SK-N-SH treated with all-trans-retinoic acid at 6 μM for 48 hours (cell line): Measurements from ENCODE around the gene GPM6B.

ENCODE experiments used
- ATAC-seq: fragments of 200-7000 bp; cut with Tn5 transposase; 3 replicates; pipeline ENCODE4 v1.9.1; 2020; ENCODE audit warnings: mild to moderate bottlenecking, moderate library complexity
- ARNTL ChIP-seq: fragments of 450-650 bp; formaldehyde crosslinking; IDR thresholded peaks from 2 replicates; pipeline ENCODE4 v1.5.0; 2020; ENCODE audit warnings: low read depth, mild to moderate bottlenecking, moderate library complexity, borderline replicate concordance
- BACH2 ChIP-seq: fragments of 250-450 bp; sonication (Bioruptor Pico); IDR thresholded peaks from 2 replicates; pipeline ENCODE4 v1.9.0; 2021; ENCODE audit warnings: mild to moderate bottlenecking, borderline replicate concordance
- CREB5 ChIP-seq: fragments of 250-450 bp; sonication (Bioruptor Pico); IDR thresholded peaks from 2 replicates; pipeline ENCODE4 v1.5.1; 2020; ENCODE audit warnings: low read depth, mild to moderate bottlenecking, moderate library complexity
- CSRNP3 ChIP-seq: fragments of 250-450 bp; sonication (Bioruptor Pico); IDR thresholded peaks from 2 replicates; pipeline ENCODE4 v1.5.1; 2021; ENCODE audit warnings: mild to moderate bottlenecking, moderate library complexity
- GLIS3 ChIP-seq: fragments of 250-450 bp; sonication (Bioruptor Pico); IDR thresholded peaks from 2 replicates; pipeline ENCODE4 v1.5.0; 2020; ENCODE audit warnings: mild to moderate bottlenecking, moderate library complexity
- ISL1 ChIP-seq: fragments of 250-450 bp; sonication (Bioruptor Pico); IDR thresholded peaks from 2 replicates; pipeline ENCODE4 v2.1.2; 2022; ENCODE audit warnings: mild to moderate bottlenecking, moderate library complexity
- OSR1 ChIP-seq: fragments of 250-450 bp; sonication (Bioruptor Pico); IDR thresholded peaks from 2 replicates; pipeline ENCODE4 v1.8.0; 2022; ENCODE audit warnings: moderate library complexity, mild to moderate bottlenecking, inconsistent platforms
- PATZ1 ChIP-seq: fragments of 250-450 bp; sonication (Bioruptor Pico); IDR thresholded peaks from 2 replicates; pipeline ENCODE4 v1.8.0; 2020; ENCODE audit warnings: mild to moderate bottlenecking, moderate library complexity, borderline replicate concordance
- POU6F1 ChIP-seq: fragments of 250-450 bp; sonication (Bioruptor Pico); IDR thresholded peaks from 2 replicates; pipeline ENCODE4 v1.8.0; 2021; ENCODE audit warnings: low read depth, mild to moderate bottlenecking, moderate library complexity, borderline replicate concordance
- RARB ChIP-seq: fragments of 250-450 bp; sonication (Bioruptor Pico); IDR thresholded peaks from 2 replicates; pipeline ENCODE4 v1.8.0; 2021; ENCODE audit warnings: mild to moderate bottlenecking, moderate library complexity
- SNAI2 ChIP-seq: fragments of 250-450 bp; sonication (Bioruptor Pico); IDR thresholded peaks from 2 replicates; pipeline ENCODE4 v1.5.0; 2020; ENCODE audit warnings: mild to moderate bottlenecking, moderate library complexity
- TOX ChIP-seq: fragments of 250-450 bp; sonication (Bioruptor Pico); IDR thresholded peaks from 2 replicates; pipeline ENCODE4 v1.8.0; 2021; ENCODE audit warnings: mild to moderate bottlenecking, moderate library complexity, borderline replicate concordance
- TSHZ2 ChIP-seq: fragments of 250-450 bp; sonication (Bioruptor Pico); IDR thresholded peaks from 2 replicates; pipeline ENCODE4 v1.5.0; 2020; ENCODE audit warnings: mild to moderate bottlenecking, moderate library complexity
- ZC3H10 ChIP-seq: fragments of 250-450 bp; sonication (Bioruptor Pico); IDR thresholded peaks from 2 replicates; pipeline ENCODE4 v1.5.1; 2021; ENCODE audit warnings: mild to moderate bottlenecking, moderate library complexity
- ZFP3 ChIP-seq: fragments of 250-450 bp; sonication (Bioruptor Pico); IDR thresholded peaks from 2 replicates; pipeline ENCODE4 v1.5.0; 2020; ENCODE audit warnings: mild to moderate bottlenecking, moderate library complexity
- ZNF565 ChIP-seq: fragments of 450-650 bp; formaldehyde crosslinking; conservative IDR thresholded peaks from 2 replicates; pipeline ENCODE4 v1.5.0; 2020; ENCODE audit warnings: low read depth, mild to moderate bottlenecking, moderate library complexity
- ZNF70 ChIP-seq: fragments of 450-650 bp; formaldehyde crosslinking; IDR thresholded peaks from 2 replicates; pipeline ENCODE4 v1.5.0; 2020; ENCODE audit warnings: mild to moderate bottlenecking, moderate library complexity
- ZNF8 ChIP-seq: fragments of 450-650 bp; formaldehyde crosslinking; IDR thresholded peaks from 2 replicates; pipeline ENCODE4 v1.5.0; 2020; ENCODE audit warnings: mild to moderate bottlenecking, moderate library complexity

The GPM6B gene

GRCh38 chrX:13755254-13755653 lies 61.6 kb downstream of the GPM6B start (continued):
- no peak for TF ChIP-seq PATZ1 (CRISPR knock-in tag)

- no peak for TF ChIP-seq POU6F1
- ATAC-seq: no peak
Observed at GRCh38 chrX:13754765-13755164, 62.1 kb downstream of the GPM6B start.

GRCh38 chrX:13752646-13753045 lies 64.2 kb downstream of the GPM6B start:
- TF ChIP-seq ZC3H10 (CRISPR knock-in tag) (no peak), TSHZ2 (CRISPR knock-in tag) (no peak), OSR1 (no peak), ZNF70 (CRISPR knock-in tag) (no peak), SNAI2 (CRISPR knock-in tag) (no peak), ZFP3 (CRISPR knock-in tag) (no peak), GLIS3 (CRISPR knock-in tag) (no peak), ZNF565 (no peak), CSRNP3 (CRISPR knock-in tag) (no peak), ZNF8 (CRISPR knock-in tag) (no peak), BACH2 (no peak), PATZ1 (CRISPR knock-in tag) (no peak)
- ATAC-seq: no peak

GRCh38 chrX:13752141-13752540 lies 64.8 kb downstream of the GPM6B start:
- TF ChIP-seq RARB (CRISPR knock-in tag) (no peak), ZC3H10 (CRISPR knock-in tag) (no peak), CREB5 (no peak), TSHZ2 (CRISPR knock-in tag) (no peak), BACH2 (no peak), ZNF8 (CRISPR knock-in tag) (no peak), ISL1 (CRISPR knock-in tag) (no peak), PATZ1 (CRISPR knock-in tag) (no peak), ARNTL (CRISPR knock-in tag) (no peak), ZNF70 (CRISPR knock-in tag) (no peak), TOX (CRISPR knock-in tag) (no peak)
- no peak for ATAC-seq
